ENCODE results near the gene GPC6.

The GPC6 gene

GRCh38 chr13:93984876-93985275 is 758.3 kb downstream of the GPC6 start (continued):
- TF ChIP-seq REST (tag by site-specific recombination; IDR thresholded peaks at IDR 0.05), result no peak
- no peak for TF ChIP-seq ZNF48 (tag by site-specific recombination; IDR thresholded peaks at IDR 0.05)
- TF ChIP-seq KLF7 (tag by site-specific recombination; IDR thresholded peaks at IDR 0.05; ENCODE audit: borderline replicate concordance), result no peak

DNA sequence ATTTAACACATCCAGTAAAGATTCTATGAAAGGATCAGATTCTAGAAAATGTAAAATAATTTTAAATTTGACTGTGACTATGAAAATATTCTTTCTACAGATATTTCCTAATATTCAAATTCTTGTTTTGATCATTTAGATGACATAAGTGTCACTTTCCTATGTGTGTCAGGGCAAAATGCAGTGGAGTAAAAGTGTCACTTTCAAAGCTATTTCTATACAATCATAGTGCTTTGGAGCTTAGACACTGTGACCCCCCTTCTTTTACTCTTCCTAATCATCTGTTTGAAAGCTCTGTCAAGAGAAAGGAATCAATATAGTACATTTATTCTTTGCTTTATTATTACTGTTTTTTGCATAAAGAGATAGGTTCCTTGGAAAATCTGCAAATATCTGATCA is 760.9 kb downstream of the GPC6 start:
- H3K4me1 ChIP-seq (ENCODE audit: control insufficient read depth, insufficient read depth, low read length), result no peaks in the 10 kb centered on the region
- TF ChIP-seq ZBTB21 (tag by site-specific recombination; IDR thresholded peaks at IDR 0.05) (no peak), ZNF48 (tag by site-specific recombination; IDR thresholded peaks at IDR 0.05) (no peak), KLF17 (tag by site-specific recombination; IDR thresholded peaks at IDR 0.05) (no peak), ZNF114 (tag by site-specific recombination; IDR thresholded peaks at IDR 0.05) (no peak), ZNF529 (tag by site-specific recombination; IDR thresholded peaks at IDR 0.05; ENCODE audit: insufficient replicate concordance) (no peak), ZNF112 (tag by site-specific recombination; IDR thresholded peaks at IDR 0.05) (no peak), ZNF184 (tag by site-specific recombination; IDR thresholded peaks at IDR 0.05) (no peak), ZNF837 (tag by site-specific recombination; IDR thresholded peaks at IDR 0.05) (no peak), ZNF223 (tag by site-specific recombination; IDR thresholded peaks at IDR 0.05) (no peak), KLF16 (tag by site-specific recombination; IDR thresholded peaks at IDR 0.05) (no peak), ZBTB10 (tag by site-specific recombination; IDR thresholded peaks at IDR 0.05) (no peak), ZNF24 (tag by site-specific recombination; IDR thresholded peaks at IDR 0.05) (no peak)
- H3K9me3 ChIP-seq (ENCODE audit: control insufficient read depth, insufficient read depth, low read depth, low read length), result no peaks in the 10 kb centered on the region
- H3K36me3 ChIP-seq (ENCODE audit: control insufficient read depth in 2 of 2, insufficient read depth in 1 of 2, low read length in 2 of 2), result no peaks in the 10 kb centered on the region
- no peak overlapping the region for H3K27ac ChIP-seq (ENCODE audit: extremely low read depth, low read depth, low read length)
- CTCF ChIA-PET, result no interaction called here
- H3K4me3 ChIP-seq (ENCODE audit: low read depth, low read length), result no peak overlapping the region
- POLR2A ChIA-PET, result no interaction called here

- Histone ChIP-seq H3K4me1 (ENCODE audit: control insufficient read depth, insufficient read depth, low read length) (no peaks in the 10 kb centered on the region), H3K4me3 (ENCODE audit: low read depth, low read length) (no peak overlapping the region), H3K36me3 (ENCODE audit: control insufficient read depth in 2 of 2, insufficient read depth in 1 of 2, low read length in 2 of 2) (no peaks in the 10 kb centered on the region), H3K27ac (ENCODE audit: extremely low read depth, low read depth, low read length) (no peak overlapping the region), H3K9me3 (ENCODE audit: control insufficient read depth, insufficient read depth, low read depth, low read length) (no peaks in the 10 kb centered on the region)
- ChIA-PET CTCF (no interaction called here), POLR2A (no interaction called here)
- TF ChIP-seq ZNF660 (tag by site-specific recombination; IDR thresholded peaks at IDR 0.05) (no peak), ZNF830 (tag by site-specific recombination; IDR thresholded peaks at IDR 0.05; ENCODE audit: low read depth) (no peak), ZNF132 (tag by site-specific recombination; IDR thresholded peaks at IDR 0.05; ENCODE audit: borderline replicate concordance) (no peak), ZNF488 (tag by site-specific recombination; IDR thresholded peaks at IDR 0.05) (no peak), ZNF341 (tag by site-specific recombination; IDR thresholded peaks at IDR 0.05; ENCODE audit: low read depth) (no peak), TCF7L2 (IDR thresholded peaks at IDR 0.05; ENCODE audit: borderline replicate concordance, low read depth, low read length) (no peak), ZBTB20 (tag by site-specific recombination; IDR thresholded peaks at IDR 0.05) (no peak)
These were observed 765.0 kb downstream of the GPC6 start for GRCh38 chr13:93991569-93991968.
